Thoracic aorta (tissue), 2 donors: Measurements from ENCODE around the gene MGAT4D. TPM values are rescaled to one million over a fixed set of nuclear protein-coding genes. Genes with fewer than 3 reads are reported as not detected.
"Not testable (repeated sequence)": the region's sequence is repeated elsewhere in the genome, so short reads cannot be mapped to it uniquely, and the experiment has no call there.

Source experiments
- ATAC-seq: fragments of 150-250 bp; one replicate; pipeline ENCODE4 v1.8.0; 2017; ENCODE audit warnings: low read depth; ENCODE audit not compliant: insufficient number of reproducible peaks, low FRiP score
- DNase-seq: peaks from one replicate; pipeline ENCODE4 v3.0.0-alpha.2; 2020; ENCODE audit warnings: low spot score
- H3K27ac ChIP-seq, 2 donors: fragments of 200-600 bp; sonication (generic); 1 replicate in 1 of 2; 2 replicates in 1 of 2; pipeline ENCODE4 v1.5.1; 2016; ENCODE audit warnings: mild to moderate bottlenecking in 2 of 2, moderate library complexity in 2 of 2
- H3K27me3 ChIP-seq: fragments of 200-600 bp; sonication (generic); replicated peaks from 2 replicates; pipeline ENCODE4 v1.6.0; 2016; ENCODE audit warnings: mild to moderate bottlenecking; ENCODE audit not compliant: insufficient read depth
- H3K36me3 ChIP-seq: fragments of 200-600 bp; sonication (generic); one replicate; pipeline ENCODE4 v1.5.1; 2016
- H3K4me1 ChIP-seq, 2 donors: fragments of 200-600 bp; sonication (generic); 1 replicate in 1 of 2; 2 replicates in 1 of 2; pipeline versions ENCODE4 v1.5.1 to v1.6.0; 2016; ENCODE audit warnings: low read depth in 2 of 2, mild to moderate bottlenecking in 1 of 2; ENCODE audit not compliant: control insufficient read depth in 1 of 2
- H3K4me3 ChIP-seq: fragments of 200-600 bp; sonication (generic); 2 replicates; pipeline ENCODE4 v1.5.1; 2016; ENCODE audit warnings: mild to moderate bottlenecking
- H3K9me3 ChIP-seq: fragments of 200-600 bp; sonication (generic); 2 replicates; pipeline ENCODE4 v1.5.1; 2016
- CTCF ChIP-seq: fragments of 200-600 bp; sonication (generic); IDR thresholded peaks from one replicate; pipeline ENCODE4 v1.5.1; 2019; ENCODE audit warnings: antibody characterized with exemption
- total RNA-seq, 2 donors: library from RNA; depleted of rRNA; stranded (reverse); fragments of >200 nt; gene quantifications; one replicate each; pipeline versions ENCODE4 v1.1.0 to v1.2.3, GENCODE V29; 2016

Gene MGAT4D
- total RNA-seq, 2 donors from 2014 or later: not detected

GRCh38 chr4:140463614-140464013 lies 34.5 kb downstream of the MGAT4D start:
- no peaks in the 10 kb centered on the region for H3K9me3 ChIP-seq
- H3K27me3 ChIP-seq: no peaks in the 10 kb centered on the region
- no peaks in the 10 kb centered on the region for H3K36me3 ChIP-seq
- DNase-seq (no peak), ATAC-seq (no peak)
- no peak overlapping the region for H3K27ac ChIP-seq
- H3K4me1 ChIP-seq: no peaks in the 10 kb centered on the region
- H3K4me3 ChIP-seq: no peak overlapping the region
- no peak for TF ChIP-seq CTCF

GRCh38 chr4:140463182-140463581 lies 34.9 kb downstream of the MGAT4D start:
- ATAC-seq (no peak), DNase-seq (no peak)
- Histone ChIP-seq H3K36me3 (no peaks in the 10 kb centered on the region), H3K4me3 (no peak overlapping the region), H3K27ac (no peak overlapping the region), H3K4me1 (no peaks in the 10 kb centered on the region), H3K27me3 (no peaks in the 10 kb centered on the region), H3K9me3 (no peaks in the 10 kb centered on the region)
- TF ChIP-seq CTCF: no peak

- no peak overlapping the region for H3K4me3 ChIP-seq
- no peaks in the 10 kb centered on the region for H3K27me3 ChIP-seq
- H3K27ac ChIP-seq: no peak overlapping the region
- TF ChIP-seq CTCF: no peak
- H3K4me1 ChIP-seq: no peaks in the 10 kb centered on the region
- H3K9me3 ChIP-seq: no peaks in the 10 kb centered on the region
- ATAC-seq (no peak), DNase-seq (no peak)
- H3K36me3 ChIP-seq: no peaks in the 10 kb centered on the region
These were observed 47.7 kb downstream of the MGAT4D start for GRCh38 chr4:140450352-140450751.

GRCh38 chr4:140448830-140449229 lies 49.3 kb downstream of the MGAT4D start:
- ATAC-seq: no peak
- TF ChIP-seq CTCF: no peak

GRCh38 chr4:140448162-140448561 lies 49.9 kb downstream of the MGAT4D start:
- no peak for DNase-seq
- TF ChIP-seq CTCF: no peak
- no peak for ATAC-seq
- H3K27ac ChIP-seq: no peak overlapping the region
- H3K36me3 ChIP-seq: no peaks in the 10 kb centered on the region
- no peak overlapping the region for H3K4me3 ChIP-seq
- no peaks in the 10 kb centered on the region for H3K27me3 ChIP-seq
- no peaks in the 10 kb centered on the region for H3K9me3 ChIP-seq
- H3K4me1 ChIP-seq: no peaks in the 10 kb centered on the region

More at GRCh38 chr4:140448830-140449229, 49.3 kb downstream of the MGAT4D start:
- Histone ChIP-seq H3K4me1 (no peaks in the 10 kb centered on the region), H3K27me3 (no peaks in the 10 kb centered on the region), H3K36me3 (no peaks in the 10 kb centered on the region), H3K27ac (no peak overlapping the region), H3K4me3 (no peak overlapping the region), H3K9me3 (no peaks in the 10 kb centered on the region)
- DNase-seq: no peak

- not testable (repeated sequence) for H3K36me3 ChIP-seq, H3K27ac ChIP-seq, DNase-seq, H3K9me3 ChIP-seq, ATAC-seq, H3K4me3 ChIP-seq, H3K27me3 ChIP-seq, H3K4me1 ChIP-seq
These were observed 53.7 kb downstream of the MGAT4D start for GRCh38 chr4:140444347-140444746.
